B cell (primary cell): ENCODE measurements around the gene NKD2. TPM values are rescaled to one million over a fixed set of nuclear protein-coding genes. Genes with fewer than 3 reads are reported as not detected.

Experiments used
- ATAC-seq: fragments of 200-7000 bp; cut with Tn5 transposase; one replicate; pipeline ENCODE4 v1.10.0; 2021; ENCODE audit warnings: low read depth, mild to moderate bottlenecking, moderate number of reproducible peaks, moderate library complexity
- CTCF ChIA-PET: fragments of 350-600 bp; sonication (Branson Sonifier 250); formaldehyde crosslinking; loops from one replicate; lab custom pipeline; 2021; ENCODE audit warnings: antibody characterized with exemption, inconsistent platforms; lab: Charles Lee
- POLR2A ChIA-PET: fragments of 350-600 bp; sonication (Branson Sonifier 250); formaldehyde crosslinking; loops from one replicate; lab custom pipeline; 2021; ENCODE audit warnings: antibody characterized with exemption; lab: Charles Lee
- DNase-seq: peaks from one replicate; pipeline ENCODE4 v3.0.0; 2013
- H2AFZ ChIP-seq: 2 replicates; pipeline ENCODE4 v1.6.1; 2012; ENCODE audit warnings: mild to moderate bottlenecking, low read depth, low read length; ENCODE audit not compliant: insufficient read depth, poor library complexity, severe bottlenecking
- H3K27ac ChIP-seq, 2 donors: 1 replicate in 1 of 2; 2 replicates in 1 of 2; pipeline ENCODE4 v1.5.1; 2012 to 2013; ENCODE audit warnings: low read length in 2 of 2, mild to moderate bottlenecking in 2 of 2, moderate library complexity in 1 of 2
- H3K27me3 ChIP-seq, 4 experiments: fragments of 200-600 bp in 1 of 4; sonication (generic) in 1 of 4; replicated peaks in 1 of 4; 1 replicate in 2 of 4; 2 replicates in 2 of 4; pipeline versions ENCODE4 v1.6.1 to v1.7.0; 2013 to 2016; ENCODE audit warnings: low read length in 3 of 4, mild to moderate bottlenecking in 2 of 4, mixed read lengths in 1 of 4, moderate library complexity in 1 of 4; ENCODE audit not compliant: insufficient read depth in 4 of 4, control insufficient read depth in 3 of 4; ENCODE audit errors: control extremely low read depth in 1 of 4
- H3K36me3 ChIP-seq, 2 experiments: replicated peaks in 1 of 2; 1 replicate in 1 of 2; 2 replicates in 1 of 2; pipeline versions ENCODE4 v1.6.1 to v1.7.1; 2013; ENCODE audit warnings: low read length in 1 of 2; ENCODE audit not compliant: insufficient read depth in 2 of 2, control insufficient read depth in 1 of 2; ENCODE audit errors: control extremely low read depth in 1 of 2, extremely low read depth in 1 of 2
- H3K4me1 ChIP-seq, 2 donors: fragments of 200-600 bp in 1 of 2; sonication (generic) in 1 of 2; 1 replicate in 1 of 2; 2 replicates in 1 of 2; pipeline versions ENCODE4 v1.5.1 to v1.6.1; 2013 to 2017; ENCODE audit warnings: low read length in 2 of 2; ENCODE audit not compliant: control insufficient read depth in 2 of 2, insufficient read depth in 2 of 2
- H3K4me2 ChIP-seq: replicated peaks from 2 replicates; pipeline ENCODE3; 2012; ENCODE audit warnings: mild to moderate bottlenecking, low read depth, low read length; ENCODE audit not compliant: poor library complexity, severe bottlenecking
- H3K4me3 ChIP-seq, 5 experiments: fragments of 200-600 bp in 1 of 5; sonication (generic) in 1 of 5; 1 replicate in 3 of 5; 2 replicates in 2 of 5; pipeline versions ENCODE4 v1.5.1 to v1.7.0; 2011 to 2016; ENCODE audit warnings: low read length in 4 of 5, mild to moderate bottlenecking in 4 of 5, low read depth in 2 of 5, control low read depth in 1 of 5, moderate library complexity in 1 of 5; ENCODE audit not compliant: insufficient read depth in 1 of 5; ENCODE audit errors: control extremely low read depth in 1 of 5, extremely low read depth in 1 of 5
- H3K79me2 ChIP-seq: fragments of 200-600 bp; sonication (generic); one replicate; pipeline ENCODE4 v1.6.0; 2016; ENCODE audit warnings: low read length; ENCODE audit not compliant: control insufficient read depth, insufficient read depth
- H3K9ac ChIP-seq: fragments of 200-600 bp; sonication (generic); 2 replicates; pipeline ENCODE4 v1.6.1; 2017; ENCODE audit warnings: mild to moderate bottlenecking, low read length, moderate library complexity
- H3K9me3 ChIP-seq, 3 donors: one replicate each; pipeline versions ENCODE4 v1.6.1 to v1.7.1; 2013; ENCODE audit warnings: low read length in 2 of 3; ENCODE audit not compliant: control insufficient read depth in 2 of 3, insufficient read depth in 1 of 3; ENCODE audit errors: control extremely low read depth in 1 of 3
- H4K20me1 ChIP-seq: 2 replicates; pipeline ENCODE4 v1.6.0; 2012; ENCODE audit warnings: mild to moderate bottlenecking, low read length; ENCODE audit not compliant: insufficient read depth, control insufficient read depth, poor library complexity, severe bottlenecking
- H3K27ac Mint-ChIP-seq: one replicate; pipeline ENCODE4 v1.8.0; 2021; ENCODE audit warnings: mixed read lengths
- H3K27me3 Mint-ChIP-seq: one replicate; pipeline ENCODE4 v1.8.0; 2021; ENCODE audit warnings: mixed read lengths
- H3K4me1 Mint-ChIP-seq: one replicate; pipeline ENCODE4 v1.8.0; 2021; ENCODE audit warnings: mixed read lengths
- H3K4me3 Mint-ChIP-seq: one replicate; pipeline ENCODE4 v1.8.0; 2021; ENCODE audit warnings: mixed read lengths
- H3K9me3 Mint-ChIP-seq: one replicate; pipeline ENCODE4 v1.8.0; 2022; ENCODE audit warnings: mixed read lengths; ENCODE audit not compliant: insufficient read depth
- EZH2 ChIP-seq: IDR thresholded peaks from 2 replicates; pipeline ENCODE4 v1.6.1; 2012; ENCODE audit warnings: borderline replicate concordance, low read depth, mild to moderate bottlenecking, moderate library complexity, low read length; ENCODE audit not compliant: insufficient read depth, poor library complexity, severe bottlenecking
- WGBS: methylation state at CpG from one replicate; pipeline ENCODE4 v1.1.5; 2013; ENCODE audit warnings: missing lambda C conversion rate; ENCODE audit not compliant: insufficient coverage; 5-methylcytosine and 5-hydroxymethylcytosine counted together
- intact Hi-C: fragments of 100-400 bp; cut with micrococcal nuclease; formaldehyde crosslinking; loops from one replicate; pipeline ENCODE4 v1.10.0; 2022
- polyA minus RNA-seq: library from RNA; depleted of rRNA, polyadenylated mRNA; stranded (reverse); fragments of >200 nt; gene quantifications from 2 replicates; pipeline ENCODE4 v1.2.3, GENCODE V29; 2012
- polyA plus RNA-seq: library from polyadenylated mRNA; depleted of rRNA; stranded (reverse); fragments of >200 nt; gene quantifications from 2 replicates; pipeline ENCODE4 v1.2.3, GENCODE V29; 2012
- total RNA-seq, 2 donors: library from RNA; stranded (reverse); fragments of 120-200 nt in 1 of 2; gene quantifications; 1 replicate in 1 of 2; 2 replicates in 1 of 2; pipeline versions ENCODE4 v1.2.3 to v1.2.4, GENCODE V29; 2013 to 2022
- TF ChIP-seq, protein P1 (sequence below): fragments of 200-600 bp; IDR thresholded peaks from one replicate; pipeline ENCODE4 v1.8.0; 2022; ENCODE audit warnings: antibody characterized with exemption, mild to moderate bottlenecking

NKD2 gene, protein sequence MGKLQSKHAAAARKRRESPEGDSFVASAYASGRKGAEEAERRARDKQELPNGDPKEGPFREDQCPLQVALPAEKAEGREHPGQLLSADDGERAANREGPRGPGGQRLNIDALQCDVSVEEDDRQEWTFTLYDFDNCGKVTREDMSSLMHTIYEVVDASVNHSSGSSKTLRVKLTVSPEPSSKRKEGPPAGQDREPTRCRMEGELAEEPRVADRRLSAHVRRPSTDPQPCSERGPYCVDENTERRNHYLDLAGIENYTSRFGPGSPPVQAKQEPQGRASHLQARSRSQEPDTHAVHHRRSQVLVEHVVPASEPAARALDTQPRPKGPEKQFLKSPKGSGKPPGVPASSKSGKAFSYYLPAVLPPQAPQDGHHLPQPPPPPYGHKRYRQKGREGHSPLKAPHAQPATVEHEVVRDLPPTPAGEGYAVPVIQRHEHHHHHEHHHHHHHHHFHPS
- 0.34 TPM in 1 of 2 replicates, not detected in the other for total RNA-seq
- 0.02 TPM for total RNA-seq (2013)
- 0.12 TPM in 2 replicates for polyA plus RNA-seq
- 0.60 TPM in 1 of 2 replicates, not detected in the other for polyA minus RNA-seq

DNA sequence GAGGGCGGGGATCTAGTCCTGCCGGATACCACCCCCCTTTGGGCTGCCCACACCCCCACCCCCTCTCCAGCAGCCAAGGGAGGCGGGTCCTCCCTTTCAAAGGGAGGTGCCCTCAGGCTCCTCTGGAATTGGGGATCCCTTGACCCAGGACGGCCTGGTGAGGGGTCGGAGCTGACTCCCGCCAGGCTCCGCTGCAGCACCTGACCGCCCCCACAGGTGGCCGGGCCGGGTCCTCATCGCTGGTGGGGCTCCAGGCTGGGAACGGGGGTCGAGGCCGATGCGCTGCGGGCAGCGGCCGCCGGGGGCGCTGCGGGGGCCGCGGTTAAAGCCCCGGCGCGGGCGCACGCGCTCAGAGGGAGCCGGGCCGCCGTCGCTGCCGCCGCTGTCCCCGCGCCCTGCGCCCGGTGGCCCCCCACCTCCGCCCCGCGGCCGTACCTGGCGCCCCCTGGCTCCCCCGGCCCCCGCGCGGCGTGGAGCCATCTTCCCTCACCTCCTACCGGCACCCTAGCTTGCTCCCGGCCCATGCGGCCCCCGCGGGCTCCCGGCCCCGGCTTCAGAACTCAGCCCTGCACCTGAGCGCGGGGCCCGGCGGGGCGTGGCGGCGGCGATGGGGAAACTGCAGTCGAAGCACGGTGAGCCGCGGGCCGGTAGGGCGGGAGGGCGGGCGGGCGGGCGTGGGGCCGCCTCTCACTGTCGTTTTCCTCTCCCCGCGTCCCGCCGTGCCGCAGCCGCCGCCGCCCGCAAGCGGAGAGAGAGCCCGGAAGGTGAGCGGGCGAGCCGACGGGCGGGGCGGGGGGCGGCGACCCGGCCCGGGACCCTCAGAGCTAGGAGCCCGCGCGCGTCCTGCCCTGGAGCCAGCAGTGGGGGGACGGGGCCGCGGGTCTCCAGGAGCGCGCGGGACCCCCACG lies at the start of gene NKD2:
NKD2 (plus strand) TSS at position 352 of the 908 bp plus-strand sequence; CDS start at position 608, 256 bp downstream.
- no peak within 1 kb of the TSS for H3K27ac ChIP-seq
- no peak within 1 kb of the TSS for H2AFZ ChIP-seq
- WGBS, result 2% methylated on average over 105 of the region's 108 CpGs
- Mint-ChIP-seq H3K4me3 (peak within 1 kb of the TSS; percentile 72), H3K27me3 (peaks cover 54% of the 10 kb centered on the region), H3K4me1 (peaks cover 25% of the 10 kb centered on the region), H3K27ac (peak within 1 kb of the TSS; percentile 34), H3K9me3 (no peaks in the 10 kb centered on the region)
- peak within 1 kb of the TSS in 3 of 5 experiments; percentile 14 to 38 (median 18) for H3K4me3 ChIP-seq
- no peaks in the 10 kb centered on the region for H4K20me1 ChIP-seq
- intact Hi-C loops, result no loop called here
- H3K4me1 ChIP-seq, result peaks cover 24 to 31% of the 10 kb centered on the region in 2 donors
- ChIA-PET POLR2A (no interaction called here), CTCF (interaction anchor here (1.2 kb wide), 1 partner anchor 133 kb away, joined by 3 read pairs; no protein-coding TSS in a partner anchor)
- H3K27me3 ChIP-seq, result peaks cover 0 to 68% (median 20%) of the 10 kb centered on the region in 4 experiments
- H3K9me3 ChIP-seq, result peaks cover 0 to 6% (median 0%) of the 10 kb centered on the region in 3 donors
- H3K9ac ChIP-seq, result no peak within 1 kb of the TSS
- DNase-seq, result peak; percentile 64
- no peaks in the 10 kb centered on the region for H3K79me2 ChIP-seq
- TF ChIP-seq EZH2, result no peak
- TF ChIP-seq, protein P1, sequence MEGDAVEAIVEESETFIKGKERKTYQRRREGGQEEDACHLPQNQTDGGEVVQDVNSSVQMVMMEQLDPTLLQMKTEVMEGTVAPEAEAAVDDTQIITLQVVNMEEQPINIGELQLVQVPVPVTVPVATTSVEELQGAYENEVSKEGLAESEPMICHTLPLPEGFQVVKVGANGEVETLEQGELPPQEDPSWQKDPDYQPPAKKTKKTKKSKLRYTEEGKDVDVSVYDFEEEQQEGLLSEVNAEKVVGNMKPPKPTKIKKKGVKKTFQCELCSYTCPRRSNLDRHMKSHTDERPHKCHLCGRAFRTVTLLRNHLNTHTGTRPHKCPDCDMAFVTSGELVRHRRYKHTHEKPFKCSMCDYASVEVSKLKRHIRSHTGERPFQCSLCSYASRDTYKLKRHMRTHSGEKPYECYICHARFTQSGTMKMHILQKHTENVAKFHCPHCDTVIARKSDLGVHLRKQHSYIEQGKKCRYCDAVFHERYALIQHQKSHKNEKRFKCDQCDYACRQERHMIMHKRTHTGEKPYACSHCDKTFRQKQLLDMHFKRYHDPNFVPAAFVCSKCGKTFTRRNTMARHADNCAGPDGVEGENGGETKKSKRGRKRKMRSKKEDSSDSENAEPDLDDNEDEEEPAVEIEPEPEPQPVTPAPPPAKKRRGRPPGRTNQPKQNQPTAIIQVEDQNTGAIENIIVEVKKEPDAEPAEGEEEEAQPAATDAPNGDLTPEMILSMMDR, result peak; percentile 37
- H3K36me3 ChIP-seq, result no peaks in the 10 kb centered on the region
- peak within 1 kb of the TSS; percentile 74 for H3K4me2 ChIP-seq
- peak; percentile 66 for ATAC-seq
